Fibroblast of skin of left biceps (primary cell): ENCODE results near the gene STYXL1.
A peak's percentile ranks its signal among the peaks of the same experiment; 100 is the strongest.

Experiments
- DNase-seq, 2 experiments: peaks; one replicate each; pipeline ENCODE4 v3.0.0-alpha.2; 2013; ENCODE audit warnings: low read depth in 2 of 2

STYXL1 gene

GRCh38 chr7:75979759-75980429 is 67.9 kb downstream of the STYXL1 start:
- no peak for DNase-seq

GRCh38 chr7:75977743-75978142 is 70.1 kb downstream of the STYXL1 start:
- DNase-seq = no peak

- DNase-seq = no peak
Observed at GRCh38 chr7:75971961-75972763, 75.6 kb downstream of the STYXL1 start.

- DNase-seq = no peak
Observed at GRCh38 chr7:75971309-75971960, 76.4 kb downstream of the STYXL1 start.

GRCh38 chr7:75969704-75970498 is 77.9 kb downstream of the STYXL1 start:
- no peak for DNase-seq

- no peak for DNase-seq
Observed at GRCh38 chr7:75969182-75969581, 78.6 kb downstream of the STYXL1 start.

GRCh38 chr7:75968561-75969001 is 79.2 kb downstream of the STYXL1 start:
- no peak for DNase-seq

GRCh38 chr7:75968012-75968411 is 79.8 kb downstream of the STYXL1 start:
- no peak for DNase-seq

GRCh38 chr7:75967487-75967997 is 80.3 kb downstream of the STYXL1 start:
- DNase-seq = no peak

- DNase-seq = no peak
Observed at GRCh38 chr7:75967055-75967454, 80.7 kb downstream of the STYXL1 start.

- DNase-seq = no peak
Observed at GRCh38 chr7:75966190-75966961, 81.4 kb downstream of the STYXL1 start.

GRCh38 chr7:75965617-75966016 is 82.2 kb downstream of the STYXL1 start:
- no peak for DNase-seq

- no peak for DNase-seq
Observed at GRCh38 chr7:75963381-75963995, 84.3 kb downstream of the STYXL1 start.

- DNase-seq = peak; percentile 38 to 50
Observed at GRCh38 chr7:75962607-75963380, 85.0 kb downstream of the STYXL1 start.

GRCh38 chr7:75961218-75961617 is 86.6 kb downstream of the STYXL1 start:
- DNase-seq = no peak

GRCh38 chr7:75960372-75960771 is 87.4 kb downstream of the STYXL1 start:
- no peak for DNase-seq

- no peak for DNase-seq
Observed at GRCh38 chr7:75958802-75959543, 88.8 kb downstream of the STYXL1 start.

GRCh38 chr7:75957021-75957736 is 90.6 kb downstream of the STYXL1 start:
- no peak for DNase-seq
